Mononuclear cell (primary cell): ENCODE results near the gene SYNPO2. TPM values are rescaled to one million over a fixed set of nuclear protein-coding genes. Genes with fewer than 3 reads are reported as not detected.
"Not testable (repeated sequence)": the region's sequence is repeated elsewhere in the genome, so short reads cannot be mapped to it uniquely, and the experiment has no call there.

Experiments
- H3K27me3 ChIP-seq: 2 replicates; pipeline ENCODE4 v1.6.0; 2011; ENCODE audit warnings: low read length, control low read depth; ENCODE audit not compliant: insufficient read depth
- H3K4me1 ChIP-seq: 2 replicates; pipeline ENCODE4 v1.5.1; 2011; ENCODE audit warnings: mild to moderate bottlenecking, low read length, control low read depth; ENCODE audit not compliant: insufficient read depth
- H3K4me3 ChIP-seq: 2 replicates; pipeline ENCODE4 v1.5.1; 2011; ENCODE audit warnings: mild to moderate bottlenecking, low read length, moderate library complexity
- H3K9me3 ChIP-seq: 2 replicates; pipeline ENCODE4 v1.5.1; 2011; ENCODE audit warnings: low read depth, mild to moderate bottlenecking, control low read depth, low read length
- total RNA-seq: library from RNA; depleted of rRNA; stranded (reverse); fragments of >200 nt; gene quantifications from one replicate; pipeline ENCODE4 v1.2.3, GENCODE V29; 2012

Gene SYNPO2
- total RNA-seq, 1 donor, result 2.9 TPM

GRCh38 chr4:118968005-118968404 is 79.4 kb downstream of the SYNPO2 start:
- Histone ChIP-seq H3K27me3 (no peaks in the 10 kb centered on the region), H3K9me3 (no peaks in the 10 kb centered on the region), H3K4me3 (no peak overlapping the region), H3K4me1 (peaks cover 16% of the 10 kb centered on the region)

GRCh38 chr4:118968813-118969212 is 80.2 kb downstream of the SYNPO2 start:
- Histone ChIP-seq H3K4me3 (no peak overlapping the region), H3K27me3 (no peaks in the 10 kb centered on the region), H3K9me3 (no peaks in the 10 kb centered on the region), H3K4me1 (peaks cover 16% of the 10 kb centered on the region)

DNA sequence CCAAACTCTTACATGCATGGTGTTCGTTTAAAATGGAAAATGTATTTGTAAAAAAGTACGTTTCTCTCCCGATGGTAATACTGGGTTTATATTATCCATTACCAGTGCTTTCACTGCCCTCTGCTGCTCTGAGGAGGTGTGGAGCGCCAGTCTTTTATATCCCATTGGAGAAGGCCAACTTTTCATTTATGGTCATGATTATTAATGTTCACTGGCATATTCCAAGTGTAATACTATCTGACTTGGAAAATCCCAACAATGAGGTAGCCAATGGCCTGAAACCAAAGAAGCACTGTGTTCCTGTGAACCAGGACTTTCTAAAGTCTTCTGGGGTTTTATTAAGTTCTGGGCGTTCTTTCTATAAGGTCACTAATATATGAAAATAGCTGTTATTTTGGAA is 80.7 kb downstream of the SYNPO2 start:
- Histone ChIP-seq H3K4me1 (peaks cover 16% of the 10 kb centered on the region), H3K27me3 (no peaks in the 10 kb centered on the region), H3K4me3 (no peak overlapping the region), H3K9me3 (no peaks in the 10 kb centered on the region)

DNA sequence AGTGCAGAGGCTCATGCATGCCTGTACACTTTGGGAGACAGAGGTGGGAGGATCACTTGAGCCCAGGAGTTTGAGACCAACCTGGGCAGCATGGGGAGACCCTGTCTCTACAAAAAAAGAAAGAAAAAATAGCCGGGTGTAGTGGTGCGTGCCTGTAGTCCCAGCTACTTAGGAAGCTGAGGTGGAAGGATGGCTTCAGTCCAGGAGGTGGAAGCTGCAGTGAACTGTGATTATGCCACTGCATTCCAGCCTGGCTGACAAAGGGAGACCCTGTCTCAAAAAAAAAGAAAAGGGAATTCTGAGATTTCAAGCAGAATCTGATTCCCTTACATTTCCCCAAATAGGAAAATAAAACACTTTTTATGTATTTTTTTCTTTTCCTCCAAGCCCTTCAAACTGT is 83.5 kb downstream of the SYNPO2 start:
- Histone ChIP-seq H3K4me3 (no peak overlapping the region), H3K9me3 (no peaks in the 10 kb centered on the region), H3K27me3 (no peaks in the 10 kb centered on the region), H3K4me1 (peaks cover 15% of the 10 kb centered on the region)

DNA sequence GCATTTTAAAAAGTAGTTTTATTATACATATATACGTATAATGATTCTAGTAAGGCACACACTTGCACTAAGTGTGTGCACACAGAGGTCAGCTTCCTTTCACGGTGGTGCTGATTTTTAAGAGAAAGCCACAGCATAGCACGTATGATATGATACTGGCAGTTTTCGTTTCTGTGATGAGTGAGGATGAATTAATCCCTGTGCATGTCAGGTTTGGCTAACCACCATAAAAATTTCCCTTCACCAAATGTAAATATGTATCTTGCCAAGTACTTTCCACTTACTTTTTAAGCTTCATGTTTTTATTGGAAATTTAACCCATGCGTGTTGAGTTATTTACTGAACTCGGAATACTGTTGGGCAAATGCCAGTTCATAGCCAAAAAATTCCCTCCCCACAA is 84.6 kb downstream of the SYNPO2 start:
- Histone ChIP-seq H3K9me3 (no peaks in the 10 kb centered on the region), H3K4me1 (peaks cover 7% of the 10 kb centered on the region), H3K4me3 (no peak overlapping the region), H3K27me3 (no peaks in the 10 kb centered on the region)

- H3K4me1 ChIP-seq, result no peaks in the 10 kb centered on the region
- H3K4me3 ChIP-seq, result no peak overlapping the region
- no peaks in the 10 kb centered on the region for H3K27me3 ChIP-seq
- no peaks in the 10 kb centered on the region for H3K9me3 ChIP-seq
Measured at GRCh38 chr4:118974758-118975157, 86.1 kb downstream of the SYNPO2 start.

- H3K4me3 ChIP-seq, result no peak overlapping the region
- H3K27me3 ChIP-seq, result no peaks in the 10 kb centered on the region
- H3K4me1 ChIP-seq, result no peaks in the 10 kb centered on the region
- H3K9me3 ChIP-seq, result no peaks in the 10 kb centered on the region
Measured at GRCh38 chr4:118975449-118976192, 87.0 kb downstream of the SYNPO2 start.

DNA sequence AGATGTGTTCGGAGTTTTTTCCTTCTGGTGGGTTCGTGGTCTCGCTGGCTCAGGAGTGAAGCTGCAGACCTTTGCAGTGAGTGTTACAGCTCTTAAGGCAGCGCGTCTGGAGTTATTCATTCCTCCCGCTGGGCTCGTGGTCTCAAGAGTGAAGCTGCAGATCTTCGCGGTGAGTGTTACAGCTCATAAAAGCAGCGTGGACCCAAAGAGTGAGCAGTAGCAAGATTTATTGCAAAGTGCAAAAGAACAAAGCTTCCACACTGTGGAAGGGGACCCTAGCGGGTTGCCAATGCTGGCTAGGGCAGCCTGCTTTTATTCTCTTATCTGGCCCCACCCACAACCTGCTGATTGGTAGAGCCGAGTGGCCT is 87.5 kb downstream of the SYNPO2 start:
- H3K4me1 ChIP-seq, H3K4me3 ChIP-seq, H3K9me3 ChIP-seq, H3K27me3 ChIP-seq: not testable (repeated sequence)

DNA sequence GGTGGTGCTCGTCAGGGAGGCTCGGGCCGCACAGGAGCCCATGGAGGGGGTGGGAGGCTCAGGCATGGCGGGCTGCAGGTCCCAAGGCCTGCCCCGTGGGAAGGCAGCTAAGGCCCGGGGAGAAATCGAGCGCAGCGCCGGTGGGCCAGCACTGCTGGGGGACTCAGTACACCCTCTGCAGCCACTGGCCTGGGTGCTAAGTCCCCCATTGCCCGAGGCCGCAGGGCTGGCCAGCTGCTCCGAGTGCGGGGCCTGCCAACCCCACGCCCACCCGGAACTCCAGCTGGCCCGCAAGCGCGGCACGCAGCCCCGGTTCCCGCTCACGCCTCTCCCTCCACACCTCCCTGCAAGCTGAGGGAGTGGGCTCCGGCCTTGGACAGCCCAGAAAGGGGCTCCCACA is 88.4 kb downstream of the SYNPO2 start:
- not testable (repeated sequence) for H3K9me3 ChIP-seq

GRCh38 chr4:118979712-118980111 is 91.1 kb downstream of the SYNPO2 start:
- no peak overlapping the region for H3K4me3 ChIP-seq

More for the DNA sequence above, 88.4 kb downstream of the SYNPO2 start:
- H3K4me3 ChIP-seq, H3K27me3 ChIP-seq, H3K4me1 ChIP-seq: not testable (repeated sequence)

GRCh38 chr4:118981171-118981838 is 92.7 kb downstream of the SYNPO2 start:
- no peak overlapping the region for H3K4me3 ChIP-seq
- no peaks in the 10 kb centered on the region for H3K4me1 ChIP-seq
- H3K27me3 ChIP-seq, result no peaks in the 10 kb centered on the region
- no peaks in the 10 kb centered on the region for H3K9me3 ChIP-seq

More at GRCh38 chr4:118979712-118980111, 91.1 kb downstream of the SYNPO2 start:
- H3K27me3 ChIP-seq, result no peaks in the 10 kb centered on the region
- no peaks in the 10 kb centered on the region for H3K4me1 ChIP-seq
- H3K9me3 ChIP-seq, result no peaks in the 10 kb centered on the region

DNA sequence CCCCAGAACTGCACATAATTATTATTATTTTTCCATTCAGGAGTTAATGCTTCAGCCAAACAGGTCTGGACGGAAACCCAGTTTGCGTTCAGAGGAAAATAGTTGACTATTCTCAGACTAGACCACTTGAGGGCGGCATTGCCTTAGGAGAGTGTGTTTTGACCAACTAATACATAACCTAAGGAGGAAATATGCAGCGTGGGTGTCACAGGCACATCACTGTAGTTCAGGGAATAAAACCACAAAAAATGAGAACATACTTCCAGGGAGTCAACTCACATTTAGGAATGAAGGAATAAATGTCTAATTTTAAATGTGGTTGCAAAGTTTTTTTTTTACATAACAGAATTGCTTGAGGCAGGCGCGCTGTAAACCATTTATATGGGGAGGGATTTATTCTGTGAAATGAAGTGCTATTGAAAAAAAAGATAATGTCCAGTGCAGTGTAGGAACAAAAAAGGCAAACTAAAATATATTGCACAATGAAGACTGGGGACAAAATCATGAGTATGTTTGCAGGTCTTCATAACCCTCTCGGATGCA is 93.3 kb downstream of the SYNPO2 start:
- no peaks in the 10 kb centered on the region for H3K9me3 ChIP-seq
- no peaks in the 10 kb centered on the region for H3K27me3 ChIP-seq
- H3K4me3 ChIP-seq, result no peak overlapping the region
- H3K4me1 ChIP-seq, result no peaks in the 10 kb centered on the region

GRCh38 chr4:118983293-118983692 is 94.6 kb downstream of the SYNPO2 start:
- Histone ChIP-seq H3K4me3 (no peak overlapping the region), H3K4me1 (no peaks in the 10 kb centered on the region), H3K27me3 (no peaks in the 10 kb centered on the region), H3K9me3 (no peaks in the 10 kb centered on the region)

DNA sequence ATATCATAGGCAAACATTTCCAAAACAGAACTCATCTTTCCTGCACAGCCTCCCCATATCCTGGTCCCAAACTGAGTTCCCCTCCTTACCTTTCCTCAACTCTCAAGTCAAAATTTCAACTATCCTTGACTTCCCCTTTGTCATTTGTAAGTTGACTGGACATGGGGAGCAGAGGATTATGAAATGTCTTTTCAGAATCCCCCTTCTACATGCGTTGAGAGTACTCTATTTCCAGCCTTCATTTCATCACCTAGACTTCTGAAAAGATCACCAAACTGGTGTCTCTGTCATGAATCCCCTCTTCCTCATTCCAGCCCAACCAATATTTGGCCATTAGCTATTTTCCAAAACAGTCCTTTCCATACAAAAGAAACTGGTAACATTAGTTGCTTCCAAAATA is 95.2 kb downstream of the SYNPO2 start:
- Histone ChIP-seq H3K4me3 (no peak overlapping the region), H3K9me3 (no peaks in the 10 kb centered on the region), H3K4me1 (no peaks in the 10 kb centered on the region), H3K27me3 (no peaks in the 10 kb centered on the region)

GRCh38 chr4:118985170-118986000 is 96.7 kb downstream of the SYNPO2 start:
- no peaks in the 10 kb centered on the region for H3K9me3 ChIP-seq
- H3K27me3 ChIP-seq, result no peaks in the 10 kb centered on the region
- no peak overlapping the region for H3K4me3 ChIP-seq
- H3K4me1 ChIP-seq, result no peaks in the 10 kb centered on the region
